Stimulated activated CD4-positive, alpha-beta T cell treated with anti-CD3 and anti-CD28 coated beads, Interleukin-15, amount 100 ng/mL, for 24 hours (primary cell): ENCODE results near the gene ADGRD2.

Experiments used
- DNase-seq: peaks from one replicate; pipeline ENCODE4 v3.0.0-alpha.2; 2020

The ADGRD2 gene

DNA sequence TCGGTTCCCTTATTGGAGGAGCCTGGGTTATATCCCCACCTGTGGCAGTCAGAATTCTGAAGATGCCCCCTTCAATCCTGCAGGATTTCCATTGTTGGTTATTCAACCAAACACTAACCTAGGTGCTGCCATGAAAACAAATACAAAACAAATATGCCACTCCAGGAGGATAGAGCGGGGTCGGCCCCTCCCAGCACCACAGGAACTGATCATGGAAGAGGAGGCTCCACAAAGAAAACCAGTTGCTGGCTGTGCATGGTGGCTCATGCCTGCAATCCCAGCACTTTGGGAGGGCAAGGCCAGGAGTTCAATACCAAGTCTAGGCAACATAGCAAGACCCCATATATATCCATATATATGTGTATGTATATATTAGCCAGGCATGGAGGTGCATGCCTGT lies 13.2 kb upstream of the ADGRD2 start:
- no peak for DNase-seq

DNA sequence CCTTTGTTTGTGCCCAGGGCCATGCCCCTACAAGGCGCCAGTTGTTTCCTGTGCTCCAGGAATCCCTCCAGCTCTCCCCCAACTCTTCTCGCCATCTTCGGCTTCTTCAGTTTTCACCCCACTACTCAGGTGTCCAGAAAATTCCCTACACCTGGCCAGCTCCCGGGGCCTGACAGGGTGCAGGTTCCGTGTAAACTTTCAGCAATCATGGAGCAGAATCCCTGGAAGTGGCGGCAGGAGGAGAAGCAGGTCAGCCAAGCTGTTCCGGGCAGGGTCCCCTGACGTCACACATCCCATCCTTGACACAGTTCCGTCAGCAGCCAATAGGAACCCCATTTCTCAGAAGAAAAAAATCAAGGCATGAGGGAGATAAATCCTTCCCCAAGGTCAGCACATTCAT lies 12.2 kb upstream of the ADGRD2 start:
- no peak for DNase-seq

DNA sequence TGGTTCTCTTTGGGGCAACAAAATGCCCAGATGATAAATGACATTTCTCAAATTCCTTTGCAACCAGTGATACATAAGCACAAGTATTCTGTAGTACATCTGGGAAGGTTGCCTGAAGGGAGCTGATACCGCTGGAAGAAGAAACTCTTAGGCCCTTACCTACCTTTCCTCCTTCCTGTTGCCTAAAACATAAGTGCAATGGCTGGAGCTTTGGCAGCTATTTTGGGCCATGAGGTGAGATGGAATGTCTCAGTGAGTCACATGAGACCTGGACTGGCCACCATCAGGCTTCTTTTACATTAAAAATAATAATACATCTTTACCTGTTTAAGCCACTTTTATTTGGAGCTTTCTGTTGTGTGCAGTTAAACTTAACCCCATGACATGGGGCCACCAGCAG lies 11.2 kb upstream of the ADGRD2 start:
- no peak for DNase-seq

DNA sequence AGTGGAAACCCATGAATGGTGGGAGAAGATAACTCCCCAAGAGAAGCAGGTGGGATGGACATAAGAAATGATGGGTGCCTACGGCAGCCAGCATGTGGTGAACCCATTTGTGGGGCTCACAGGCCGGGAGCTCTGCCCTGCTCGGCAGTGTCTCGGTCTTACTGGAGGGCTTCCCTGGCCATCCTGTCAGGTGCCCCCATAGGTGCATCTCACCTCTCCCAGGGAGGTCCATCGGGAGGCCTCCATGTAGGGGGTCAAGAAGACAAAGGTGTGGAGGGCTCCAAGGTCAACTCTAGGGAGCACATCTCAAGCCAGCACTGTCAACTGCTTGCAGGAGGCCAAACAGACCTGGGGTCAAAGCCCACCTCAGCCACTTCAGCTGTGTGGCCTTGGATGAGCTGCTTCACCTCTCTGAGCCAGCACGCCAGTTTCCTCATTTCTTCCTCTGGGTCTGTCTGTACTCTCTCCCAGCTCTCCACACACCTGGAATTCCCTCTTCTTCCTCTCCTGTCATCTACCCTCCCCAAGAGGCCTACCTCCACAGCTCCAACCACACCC lies 10.5 kb upstream of the ADGRD2 start:
- DNase-seq = no peak

DNA sequence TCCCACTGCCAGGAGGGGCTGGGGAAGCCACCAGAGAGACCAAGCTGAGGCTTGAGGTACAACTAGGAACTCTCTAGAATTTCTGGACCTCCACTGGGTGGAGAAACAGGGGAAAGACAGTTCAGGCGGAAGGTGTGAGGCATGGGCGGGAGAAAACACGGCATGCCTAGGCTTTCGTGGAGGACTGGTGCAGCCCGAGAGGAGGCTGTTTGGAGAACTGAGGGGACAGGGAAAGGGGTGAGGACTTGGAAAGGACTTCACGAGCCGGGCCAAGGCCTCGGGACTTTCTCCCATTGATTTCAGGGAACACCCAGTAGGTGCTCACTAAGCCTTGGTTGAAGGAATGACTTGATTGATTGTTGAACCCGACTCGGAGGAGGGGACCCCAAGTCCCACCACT lies 9.5 kb upstream of the ADGRD2 start:
- DNase-seq = no peak

DNA sequence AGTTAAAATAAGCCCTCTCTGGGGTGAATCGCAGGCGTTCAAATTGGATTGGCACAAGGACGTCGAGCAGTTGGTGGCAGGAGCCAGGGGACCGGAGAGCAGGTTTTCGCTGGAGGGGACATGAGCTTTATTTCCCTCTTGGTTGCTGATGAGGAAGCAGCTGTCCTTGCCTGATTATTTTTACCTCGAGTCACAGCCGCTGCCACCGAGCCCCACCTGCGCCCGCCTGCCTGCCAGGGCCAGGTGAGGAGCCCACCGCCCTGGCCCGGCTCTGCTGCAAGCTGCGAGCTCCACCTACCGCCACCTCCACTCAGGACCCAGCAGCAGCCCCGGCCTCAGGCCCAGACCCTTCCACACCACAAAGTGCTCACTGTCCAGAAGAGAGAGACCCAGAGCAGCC lies 9.0 kb upstream of the ADGRD2 start:
- no peak for DNase-seq

DNA sequence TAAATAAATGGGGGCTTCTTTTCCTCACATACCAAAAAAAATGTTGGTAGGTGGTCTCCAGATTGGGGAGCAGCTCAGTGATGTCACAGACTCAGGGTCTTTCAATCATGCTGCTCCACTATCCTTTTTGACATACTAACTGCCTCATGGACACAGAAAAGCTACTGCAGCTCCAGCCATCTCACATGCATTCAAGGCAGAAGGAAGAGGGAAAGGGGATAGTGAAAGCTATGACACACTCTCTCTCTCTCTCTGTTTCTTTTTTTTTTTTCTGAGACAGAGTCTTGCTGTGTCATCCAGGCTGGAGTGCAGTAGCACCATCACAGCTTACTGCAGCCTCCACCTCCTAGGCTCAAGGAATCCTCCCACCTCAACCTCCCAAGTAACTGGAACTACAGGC lies 7.9 kb upstream of the ADGRD2 start:
- no peak for DNase-seq

DNA sequence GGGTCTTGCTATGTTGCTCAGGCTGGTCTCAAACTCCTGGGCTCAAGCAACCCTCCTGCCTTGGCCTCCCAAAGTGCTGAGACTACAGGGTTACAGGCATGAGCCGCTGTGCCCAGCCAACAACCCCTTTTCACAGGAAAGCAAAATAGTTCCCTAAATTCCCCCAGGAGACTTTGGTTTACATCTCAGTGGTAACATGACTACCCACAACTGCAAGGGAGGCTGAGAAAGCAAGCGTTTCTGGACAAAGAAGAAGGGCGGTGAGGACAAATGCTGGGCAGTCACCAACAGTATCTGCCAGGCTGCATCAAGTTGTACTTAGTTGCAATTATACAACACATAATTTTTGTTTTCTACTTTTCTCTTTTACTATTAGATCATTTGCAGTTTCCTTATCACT lies 7.4 kb upstream of the ADGRD2 start:
- DNase-seq = no peak

DNA sequence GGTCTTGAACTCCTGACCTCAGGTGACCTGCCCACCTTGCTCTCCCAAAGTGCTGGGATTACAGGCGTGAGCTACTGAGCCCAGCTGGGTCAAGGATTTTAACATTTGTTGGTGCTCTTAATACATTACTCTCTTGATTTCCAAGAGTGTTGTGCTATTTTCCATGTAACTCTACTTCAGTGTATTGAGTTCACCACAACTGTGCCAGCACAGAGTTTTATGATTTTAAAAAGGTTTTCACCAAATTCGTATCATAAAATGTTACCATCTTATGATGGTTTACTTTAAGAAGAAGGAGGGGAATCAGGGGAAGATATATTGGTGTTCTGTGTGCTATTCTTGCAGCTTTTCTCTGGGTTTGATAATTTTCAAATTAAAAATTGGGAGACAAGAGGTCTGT lies 6.6 kb upstream of the ADGRD2 start:
- DNase-seq = no peak

DNA sequence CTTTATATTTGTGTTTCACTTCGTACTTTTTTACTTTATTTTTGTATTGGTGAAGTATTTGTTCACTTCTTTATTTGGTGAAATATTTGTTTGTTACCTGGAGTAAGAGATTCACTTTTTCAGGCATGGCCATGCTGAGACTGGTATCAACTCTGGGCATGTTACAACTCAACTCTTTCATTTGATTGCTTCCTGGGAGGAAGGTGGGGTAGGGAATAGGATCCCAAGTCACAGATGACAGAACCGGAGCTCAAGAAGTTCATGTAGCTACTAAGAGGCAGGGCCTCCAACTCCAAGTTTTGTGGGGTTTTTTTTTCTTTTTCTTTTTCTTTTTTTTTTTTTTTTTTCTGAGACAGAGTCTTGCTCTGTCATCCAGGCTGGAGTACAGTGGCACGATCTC lies 6.1 kb upstream of the ADGRD2 start:
- DNase-seq = no peak

DNA sequence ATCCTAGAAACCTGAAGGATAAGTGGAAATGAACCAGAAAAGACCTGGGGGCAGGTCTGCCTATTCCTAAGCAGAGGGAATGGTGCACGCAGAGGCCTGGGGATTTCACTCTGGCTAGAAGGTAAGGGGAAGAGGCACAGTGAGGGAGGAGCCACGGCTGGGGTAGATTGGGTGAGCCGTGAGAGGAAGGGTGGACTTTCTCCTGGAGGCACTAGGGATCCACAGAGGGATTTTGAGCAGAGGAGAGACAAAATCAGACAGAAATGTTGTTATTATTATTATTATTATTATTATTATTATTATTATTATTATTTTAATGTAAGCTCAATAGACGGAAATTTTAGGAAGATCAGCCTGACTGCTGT lies 3.0 kb upstream of the ADGRD2 start:
- DNase-seq = no peak

DNA sequence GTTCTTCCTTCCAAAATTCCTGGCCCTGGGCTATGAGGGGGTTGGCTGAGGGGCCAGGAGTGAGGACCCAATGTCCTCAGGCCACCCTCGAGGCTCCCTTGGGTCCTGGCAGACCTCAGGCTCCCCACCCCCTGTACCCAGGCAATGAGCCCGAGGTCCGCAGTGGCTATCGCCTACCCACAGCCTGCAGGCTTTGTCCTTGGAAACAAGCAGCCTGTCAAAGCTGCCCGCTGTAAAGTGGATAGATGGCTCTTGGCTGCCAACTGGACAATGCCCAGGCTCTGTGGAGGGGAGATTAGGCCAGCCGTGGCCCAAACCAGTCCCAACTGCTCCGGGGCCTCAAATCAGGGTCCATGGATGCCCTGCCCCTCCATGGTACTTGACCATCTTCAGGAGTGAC lies 2.2 kb upstream of the ADGRD2 start:
- DNase-seq = no peak

DNA sequence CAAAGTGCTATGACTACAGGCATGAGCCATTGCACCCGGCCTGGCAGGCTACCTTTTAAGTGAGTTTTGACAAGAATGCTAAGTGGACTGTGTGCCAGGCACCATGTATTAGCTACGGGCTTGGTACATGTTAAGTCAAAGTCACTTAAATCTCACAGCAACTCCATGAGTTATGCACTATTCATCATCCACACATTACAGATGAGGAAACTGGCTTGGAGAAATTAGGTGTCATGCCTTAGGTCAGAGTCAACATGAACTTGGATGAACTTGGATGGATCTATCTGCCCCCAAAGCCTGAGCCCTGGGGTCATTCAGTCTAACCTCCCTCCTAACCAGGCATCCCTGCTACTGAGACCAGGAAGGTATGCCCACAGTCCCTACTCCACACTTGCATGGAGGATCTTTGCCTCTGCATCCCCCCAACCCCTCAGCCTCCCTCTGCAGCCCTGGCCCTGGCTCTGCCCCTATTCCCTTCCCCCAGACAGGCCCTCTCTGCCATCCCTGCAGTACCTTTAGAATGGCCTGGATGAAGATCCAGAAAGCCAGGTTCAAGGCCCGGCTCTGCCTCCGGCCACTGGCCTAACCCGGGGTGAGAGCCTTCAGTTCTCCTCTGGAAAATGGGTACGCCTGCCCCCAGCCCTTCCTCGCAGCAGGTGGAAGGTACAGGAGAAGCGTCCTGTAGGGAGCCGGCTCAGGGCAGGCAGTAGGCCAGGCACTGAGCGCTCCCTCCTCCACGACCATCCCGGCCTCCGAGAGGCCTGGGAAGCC lies 685 bp upstream of the ADGRD2 start:
- DNase-seq = no peak

DNA sequence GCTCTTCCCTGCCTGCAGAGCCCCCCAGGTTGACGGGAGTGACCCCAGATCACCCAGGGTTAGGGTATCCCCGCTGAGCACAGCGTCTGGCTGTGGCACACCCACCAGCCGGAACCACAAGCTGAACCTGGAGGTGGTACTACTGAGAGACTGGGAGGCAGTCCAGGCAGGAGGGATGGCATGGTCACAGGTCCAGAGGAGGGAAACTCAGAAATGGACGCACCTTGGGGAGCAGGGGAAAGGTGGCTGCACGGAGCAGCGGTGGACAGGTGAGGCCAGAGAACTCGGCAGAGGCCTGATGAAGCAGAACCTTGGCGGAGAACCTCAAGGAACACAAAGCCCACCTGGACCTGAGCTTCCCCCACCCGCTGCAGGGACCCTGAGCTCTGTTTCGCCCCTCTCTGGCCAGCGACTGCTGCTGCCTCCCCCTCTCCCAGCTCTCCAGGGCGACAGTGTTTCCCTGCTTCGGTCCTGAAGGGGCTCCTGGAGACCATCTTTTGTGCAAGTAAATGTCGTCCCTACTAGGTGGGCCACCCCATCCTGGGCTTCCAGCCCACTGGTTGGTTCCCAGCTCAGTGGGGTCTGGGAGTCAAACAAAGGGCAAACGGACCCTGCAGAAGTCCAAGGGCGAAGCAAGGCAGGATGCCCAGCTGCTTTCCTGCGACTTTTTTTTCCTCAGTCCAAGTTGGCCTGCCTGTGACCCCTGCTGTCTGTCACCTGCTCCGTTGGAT lies 845 bp downstream of the ADGRD2 start:
- no peak for DNase-seq

DNA sequence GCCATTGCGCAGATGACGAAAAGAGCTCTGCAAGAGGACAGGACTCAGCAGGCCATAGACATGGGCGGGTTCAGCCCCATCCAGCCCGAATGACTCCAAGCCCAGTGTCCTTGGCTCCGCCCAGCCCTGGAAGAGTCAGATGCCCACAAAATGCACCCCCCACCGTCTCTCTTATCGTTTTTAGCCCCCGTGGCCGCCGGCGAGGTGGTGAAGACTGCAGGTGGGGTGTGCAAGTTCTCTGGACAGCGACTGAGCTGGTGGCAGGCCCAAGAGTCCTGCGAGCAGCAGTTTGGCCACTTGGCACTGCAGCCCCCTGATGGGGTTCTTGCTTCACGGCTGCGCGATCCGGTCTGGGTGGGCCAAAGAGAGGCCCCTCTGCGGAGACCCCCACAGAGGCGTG lies 2.1 kb downstream of the ADGRD2 start:
- DNase-seq = no peak

DNA sequence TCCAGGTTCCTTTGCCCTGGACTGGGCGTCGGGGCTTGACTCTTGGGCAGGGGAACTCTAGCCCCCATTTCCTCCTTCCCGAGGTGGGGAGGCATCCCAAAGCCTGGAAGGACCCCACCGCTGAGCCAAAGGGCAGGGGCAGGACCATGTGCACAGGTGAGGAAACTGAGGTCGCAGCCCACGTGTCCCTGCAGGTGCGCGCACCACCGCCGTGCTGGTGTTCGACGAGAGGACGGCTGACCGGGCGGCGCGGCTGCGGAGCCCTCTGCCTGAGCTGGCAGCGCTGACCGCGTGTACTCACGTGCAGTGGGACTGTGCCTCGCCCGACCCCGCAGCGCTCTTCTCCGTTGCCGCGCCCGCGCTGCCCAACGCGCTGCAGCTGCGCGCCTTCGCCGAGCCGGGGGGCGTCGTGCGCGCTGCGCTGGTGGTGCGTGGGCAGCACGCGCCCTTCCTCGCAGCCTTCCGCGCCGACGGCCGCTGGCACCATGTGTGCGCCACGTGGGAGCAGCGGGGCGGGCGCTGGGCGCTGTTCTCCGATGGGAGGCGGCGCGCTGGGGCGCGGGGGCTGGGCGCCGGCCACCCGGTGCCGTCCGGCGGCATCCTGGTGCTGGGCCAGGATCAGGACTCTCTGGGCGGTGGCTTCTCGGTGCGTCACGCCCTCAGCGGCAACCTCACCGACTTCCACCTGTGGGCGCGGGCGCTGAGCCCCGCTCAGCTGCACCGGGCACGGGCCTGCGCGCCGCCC lies 2.8 kb downstream of the ADGRD2 start:
- no peak for DNase-seq

DNA sequence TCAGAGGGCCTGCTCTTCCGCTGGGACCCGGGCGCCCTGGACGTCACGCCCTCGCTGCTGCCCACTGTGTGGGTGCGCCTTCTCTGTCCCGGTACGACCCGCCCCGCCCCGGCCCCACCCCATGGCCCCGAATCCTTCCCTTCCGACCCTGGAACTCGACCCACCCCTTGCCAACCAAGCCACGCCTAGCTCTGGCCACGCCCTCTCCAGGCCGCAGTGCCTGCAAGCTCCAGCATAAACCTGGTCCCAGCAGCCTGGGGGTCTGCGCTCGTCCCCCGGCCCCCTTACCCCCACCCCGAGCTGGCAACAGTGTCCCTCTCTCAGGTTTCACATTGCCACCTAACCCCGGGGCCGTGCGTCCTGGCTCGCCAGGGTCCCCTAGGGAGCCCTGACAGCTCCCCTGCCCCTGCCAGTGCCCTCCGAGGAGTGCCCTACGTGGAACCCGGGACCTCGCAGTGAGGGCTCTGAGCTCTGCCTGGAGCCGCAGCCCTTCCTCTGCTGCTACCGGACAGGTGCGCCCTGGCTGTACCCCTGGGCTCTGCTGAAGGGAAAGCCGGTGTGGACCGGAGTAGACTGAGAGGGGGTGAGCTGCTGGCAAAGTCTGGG lies 3.4 kb downstream of the ADGRD2 start:
- peak; percentile 27 for DNase-seq

DNA sequence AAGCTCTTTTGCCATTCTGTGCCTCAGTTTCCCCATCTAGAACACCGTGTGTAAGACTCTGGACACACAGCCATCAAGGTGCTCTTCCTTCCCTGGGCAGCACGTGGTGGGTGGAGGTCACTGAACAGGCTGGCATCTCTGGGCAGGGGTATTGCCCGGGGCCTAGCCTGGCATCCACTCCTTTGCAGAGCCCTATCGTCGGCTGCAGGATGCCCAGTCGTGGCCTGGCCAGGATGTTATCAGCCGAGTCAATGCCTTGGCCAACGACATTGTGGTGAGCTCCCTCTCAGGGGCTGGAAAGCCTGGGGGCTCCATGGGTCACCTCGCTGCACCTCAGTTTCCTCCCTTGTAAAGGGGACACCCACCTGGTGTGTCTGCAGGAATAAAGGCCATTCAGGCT lies 4.0 kb downstream of the ADGRD2 start:
- DNase-seq = no peak

DNA sequence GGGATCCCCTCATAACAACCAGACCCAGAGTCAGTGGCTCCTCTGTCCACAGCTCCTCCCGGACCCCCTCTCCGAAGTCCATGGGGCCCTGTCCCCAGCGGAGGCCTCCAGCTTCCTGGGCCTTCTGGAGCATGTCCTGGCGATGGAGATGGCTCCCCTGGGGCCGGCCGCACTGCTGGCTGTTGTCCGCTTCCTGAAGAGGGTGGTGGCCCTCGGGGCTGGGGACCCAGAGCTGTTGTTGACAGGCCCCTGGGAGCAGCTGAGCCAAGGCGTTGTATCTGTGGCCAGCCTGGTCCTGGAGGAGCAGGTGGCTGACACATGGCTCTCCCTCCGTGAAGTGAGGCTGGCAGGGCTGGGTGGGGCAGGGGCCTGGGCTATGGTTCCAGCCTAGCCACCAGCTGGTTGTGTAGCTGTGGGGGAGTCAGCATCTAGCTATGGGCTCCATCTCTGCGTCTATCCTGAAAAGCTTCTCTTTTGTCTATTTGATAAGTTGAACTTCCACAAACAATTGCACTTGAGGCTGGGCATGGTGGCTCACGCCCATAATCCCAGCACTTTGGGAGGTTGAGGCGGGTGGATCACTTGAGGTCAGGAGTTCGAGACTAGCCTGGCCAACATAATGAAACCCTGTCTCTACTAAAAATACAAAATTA lies 4.7 kb downstream of the ADGRD2 start:
- no peak for DNase-seq

DNA sequence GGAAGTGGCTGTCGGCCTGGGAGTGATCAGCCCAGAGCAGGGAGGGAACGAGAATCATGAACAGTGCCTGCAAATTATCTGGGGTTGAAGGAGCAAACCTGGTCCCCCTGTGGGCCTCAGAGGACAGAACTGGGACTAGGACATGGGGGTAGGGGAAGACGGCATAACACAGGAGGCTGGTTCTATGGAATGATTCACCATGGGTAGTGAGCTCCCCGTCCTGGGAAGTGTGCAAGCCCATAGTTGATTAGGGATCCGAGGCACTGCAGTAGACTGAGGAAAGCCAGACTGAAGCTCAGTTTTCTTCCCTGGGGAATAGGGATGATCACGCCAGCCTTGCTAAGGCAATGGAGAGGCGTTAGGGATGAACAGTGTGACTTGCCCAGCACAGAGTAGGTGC lies 5.6 kb downstream of the ADGRD2 start:
- DNase-seq = no peak

DNA sequence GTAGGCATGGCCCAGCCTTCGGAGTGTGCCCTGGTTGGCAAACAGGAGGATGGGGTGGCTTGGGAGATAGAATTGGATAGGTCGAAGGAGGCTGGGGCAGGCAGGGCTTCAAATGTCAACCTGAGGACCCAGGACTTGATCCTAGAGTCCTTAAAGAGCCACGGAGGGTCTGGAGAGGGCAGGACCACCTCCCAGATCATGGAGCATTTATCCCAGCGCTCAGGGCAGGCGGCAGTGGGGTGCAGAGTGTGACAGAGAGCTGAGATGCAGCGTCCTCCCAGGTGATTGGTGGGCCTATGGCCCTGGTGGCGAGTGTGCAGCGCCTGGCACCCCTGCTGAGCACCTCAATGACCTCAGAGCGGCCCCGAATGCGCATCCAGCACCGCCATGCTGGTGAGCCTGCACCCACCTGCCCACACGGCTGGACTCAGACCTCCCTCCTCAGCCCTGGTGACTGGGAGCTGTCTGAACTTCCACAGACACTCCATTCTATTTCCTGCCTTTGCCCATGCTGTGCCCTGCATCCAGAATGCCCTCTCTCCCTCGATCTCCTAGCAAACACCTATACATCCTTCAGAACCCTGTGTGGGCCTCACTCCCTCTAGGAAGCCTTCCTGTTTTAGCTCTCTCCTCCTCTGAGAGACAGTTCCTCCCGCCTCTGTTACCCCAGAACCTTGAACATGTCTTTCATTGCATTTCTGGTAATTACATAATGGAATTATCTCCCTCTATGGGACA lies 6.3 kb downstream of the ADGRD2 start:
- no peak for DNase-seq
